Measurements from ENCODE around the gene SLC12A4. TPM values are rescaled to one million over a fixed set of nuclear protein-coding genes. Genes with fewer than 3 reads are reported as not detected.

The SLC12A4 gene
- total and polyA plus RNA-seq, 4 donors = 32.9 to 103 (median 65.9) TPM

GRCh38 chr16:67948015-67948414 is 20.4 kb downstream of the SLC12A4 start:
- no peaks in the 10 kb centered on the region for H3K9me3 ChIP-seq (ENCODE audit: control insufficient read depth in 4 of 4, insufficient read depth in 3 of 4, low read length in 3 of 4)
- 94 to 95% methylated on average over 15 of the region's 15 CpGs for WGBS, 2 donors
- H3K9ac ChIP-seq (ENCODE audit: insufficient read depth in 1 of 2, low read length in 2 of 2) = no peak overlapping the region
- H3K4me1 ChIP-seq (ENCODE audit: control insufficient read depth in 5 of 5, insufficient read depth in 5 of 5, low read length in 5 of 5) = peaks cover 0 to 19% (median 0%) of the 10 kb centered on the region in 5 donors
- ATAC-seq (ENCODE audit: insufficient read depth, low FRiP score) = no peak
- no peaks in the 10 kb centered on the region for H3K27me3 ChIP-seq (ENCODE audit: control insufficient read depth in 3 of 3, insufficient read depth in 3 of 3, low read length in 2 of 3)
- DNase-seq = no peak
- H3K36me3 ChIP-seq (ENCODE audit: control insufficient read depth in 4 of 4, insufficient read depth in 4 of 4, low read length in 4 of 4) = peaks cover 26 to 87% (median 48%) of the 10 kb centered on the region in 4 donors
- no peak overlapping the region for H3K4me3 ChIP-seq
- no peak for TF ChIP-seq CTCF (IDR thresholded peaks at IDR 0.05; ENCODE audit: control extremely low read depth, extremely low read depth)
- H3K27ac ChIP-seq (ENCODE audit: low read depth in 1 of 2, low read length in 1 of 2) = peak overlapping the region in 1 of 2 donors; percentile 18

GRCh38 chr16:67946966-67947558 is 21.4 kb downstream of the SLC12A4 start:
- H3K27me3 ChIP-seq (ENCODE audit: control insufficient read depth in 3 of 3, insufficient read depth in 3 of 3, low read length in 2 of 3) = no peaks in the 10 kb centered on the region
- DNase-seq = no peak
- no peak overlapping the region for H3K27ac ChIP-seq (ENCODE audit: low read depth in 1 of 2, low read length in 1 of 2)
- H3K9ac ChIP-seq (ENCODE audit: insufficient read depth in 1 of 2, low read length in 2 of 2) = no peak overlapping the region
- WGBS, 2 donors = 94 to 95% methylated on average over 24 to 28 of the region's 28 CpGs
- H3K36me3 ChIP-seq (ENCODE audit: control insufficient read depth in 4 of 4, insufficient read depth in 4 of 4, low read length in 4 of 4) = peaks cover 26 to 94% (median 53%) of the 10 kb centered on the region in 4 donors
- H3K9me3 ChIP-seq (ENCODE audit: control insufficient read depth in 4 of 4, insufficient read depth in 3 of 4, low read length in 3 of 4) = no peaks in the 10 kb centered on the region
- no peak for TF ChIP-seq CTCF (IDR thresholded peaks at IDR 0.05; ENCODE audit: control extremely low read depth, extremely low read depth)
- no peak overlapping the region for H3K4me3 ChIP-seq
- ATAC-seq (ENCODE audit: insufficient read depth, low FRiP score) = no peak
- peaks cover 0 to 19% (median 0%) of the 10 kb centered on the region in 5 donors for H3K4me1 ChIP-seq (ENCODE audit: control insufficient read depth in 5 of 5, insufficient read depth in 5 of 5, low read length in 5 of 5)

- 97% methylated on average over 20 of the region's 20 CpGs for WGBS, 2 donors
- Histone ChIP-seq H3K36me3 (ENCODE audit: control insufficient read depth in 4 of 4, insufficient read depth in 4 of 4, low read length in 4 of 4) (peaks cover 24 to 93% (median 48%) of the 10 kb centered on the region in 4 donors), H3K4me3 (no peak overlapping the region), H3K9me3 (ENCODE audit: control insufficient read depth in 4 of 4, insufficient read depth in 3 of 4, low read length in 3 of 4) (no peaks in the 10 kb centered on the region), H3K27ac (ENCODE audit: low read depth in 1 of 2, low read length in 1 of 2) (no peak overlapping the region), H3K9ac (ENCODE audit: insufficient read depth in 1 of 2, low read length in 2 of 2) (no peak overlapping the region), H3K27me3 (ENCODE audit: control insufficient read depth in 3 of 3, insufficient read depth in 3 of 3, low read length in 2 of 3) (no peaks in the 10 kb centered on the region), H3K4me1 (ENCODE audit: control insufficient read depth in 5 of 5, insufficient read depth in 5 of 5, low read length in 5 of 5) (peaks cover 0 to 10% (median 0%) of the 10 kb centered on the region in 5 donors)
- no peak for ATAC-seq (ENCODE audit: insufficient read depth, low FRiP score)
- no peak for TF ChIP-seq CTCF (IDR thresholded peaks at IDR 0.05; ENCODE audit: control extremely low read depth, extremely low read depth)
- DNase-seq = no peak
Measured at GRCh38 chr16:67946128-67946569, 22.3 kb downstream of the SLC12A4 start.

Data from lung (tissue), 12 donors.